22Rv1 (cell line): ENCODE results near the gene BZW2.

Experiments
- ZFX ChIP-seq: fragments of 450-650 bp; IDR thresholded peaks from 2 replicates; pipeline ENCODE4 v1.6.1; 2017; ENCODE audit warnings: antibody characterized with exemption, borderline replicate concordance
- TF ChIP-seq, protein P1 (sequence below): fragments of 450-650 bp; IDR thresholded peaks from 2 replicates; pipeline ENCODE4 v1.5.1; 2017; ENCODE audit warnings: mild to moderate bottlenecking

DNA sequence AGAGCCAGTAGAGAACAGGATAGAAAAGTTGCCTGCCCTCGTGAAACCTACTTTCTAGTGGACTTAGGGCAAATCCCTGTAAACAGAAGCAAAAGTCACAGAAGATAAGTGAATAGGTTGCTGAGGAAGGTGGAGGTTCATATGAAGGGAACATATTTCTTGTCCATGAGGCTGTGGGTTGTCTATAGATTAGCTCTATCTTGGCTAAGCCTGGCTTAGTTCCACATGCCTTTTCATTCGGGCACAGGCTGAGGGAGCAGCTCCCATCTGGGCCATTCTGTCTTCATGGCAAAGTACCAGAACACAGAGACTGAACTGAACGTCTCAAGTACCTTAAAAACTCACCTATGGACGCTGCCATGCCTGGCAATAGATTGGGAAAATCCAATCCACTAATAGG is 45.3 kb downstream of the BZW2 start:
- TF ChIP-seq, protein P1, sequence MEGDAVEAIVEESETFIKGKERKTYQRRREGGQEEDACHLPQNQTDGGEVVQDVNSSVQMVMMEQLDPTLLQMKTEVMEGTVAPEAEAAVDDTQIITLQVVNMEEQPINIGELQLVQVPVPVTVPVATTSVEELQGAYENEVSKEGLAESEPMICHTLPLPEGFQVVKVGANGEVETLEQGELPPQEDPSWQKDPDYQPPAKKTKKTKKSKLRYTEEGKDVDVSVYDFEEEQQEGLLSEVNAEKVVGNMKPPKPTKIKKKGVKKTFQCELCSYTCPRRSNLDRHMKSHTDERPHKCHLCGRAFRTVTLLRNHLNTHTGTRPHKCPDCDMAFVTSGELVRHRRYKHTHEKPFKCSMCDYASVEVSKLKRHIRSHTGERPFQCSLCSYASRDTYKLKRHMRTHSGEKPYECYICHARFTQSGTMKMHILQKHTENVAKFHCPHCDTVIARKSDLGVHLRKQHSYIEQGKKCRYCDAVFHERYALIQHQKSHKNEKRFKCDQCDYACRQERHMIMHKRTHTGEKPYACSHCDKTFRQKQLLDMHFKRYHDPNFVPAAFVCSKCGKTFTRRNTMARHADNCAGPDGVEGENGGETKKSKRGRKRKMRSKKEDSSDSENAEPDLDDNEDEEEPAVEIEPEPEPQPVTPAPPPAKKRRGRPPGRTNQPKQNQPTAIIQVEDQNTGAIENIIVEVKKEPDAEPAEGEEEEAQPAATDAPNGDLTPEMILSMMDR = no peak
- no peak for TF ChIP-seq ZFX
